ENCODE measurements around the gene RTN4RL2.

Gene RTN4RL2

DNA sequence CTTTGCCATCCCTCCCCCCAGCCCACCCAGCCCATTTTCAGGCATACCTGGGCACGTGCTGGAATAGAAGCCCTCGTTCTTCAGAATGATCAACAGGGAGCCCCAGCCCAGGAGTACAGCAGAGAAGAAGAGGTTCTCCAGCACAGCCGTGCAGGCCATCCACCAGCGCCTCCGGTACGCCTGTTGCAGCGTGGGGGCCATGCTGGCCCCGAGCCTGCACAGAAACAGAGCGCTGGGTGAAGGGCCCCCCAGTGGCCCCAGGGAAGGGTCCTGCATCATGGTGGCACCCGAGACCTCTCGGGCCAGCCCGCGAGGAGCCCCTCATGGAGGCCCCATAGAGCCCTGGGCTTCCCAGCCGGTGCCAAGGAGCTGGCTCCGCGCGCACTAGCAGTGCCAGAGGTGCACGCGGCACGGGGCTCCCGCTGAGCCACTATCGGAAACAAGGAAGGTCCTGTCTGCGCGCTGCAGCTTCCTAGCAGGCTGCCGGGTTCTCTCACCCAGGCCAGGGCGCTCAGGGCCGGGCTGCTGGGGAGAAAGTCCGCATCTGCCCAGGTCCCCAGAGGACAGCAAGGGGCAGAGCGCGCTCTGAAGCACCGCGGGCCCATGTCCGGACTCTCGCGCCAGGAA is 53.7 kb downstream of the RTN4RL2 start:
- Histone ChIP-seq H3K9me2 (replicated peaks; ENCODE audit: control insufficient read depth, low read length) (no peaks in the 10 kb centered on the region), H3K27me3 (ENCODE audit: control insufficient read depth, low read length) (no peaks in the 10 kb centered on the region), H3F3A (ENCODE audit: control insufficient read depth, insufficient read depth) (peaks cover 6% of the 10 kb centered on the region; the same call in 1 of the 2 replicates), H3K27ac (ENCODE audit: low read depth, low read length) (peak overlapping the region; percentile 68), H3K9me3 (ENCODE audit: control insufficient read depth, insufficient read depth, low read length) (no peaks in the 10 kb centered on the region), H4K20me1 (ENCODE audit: control insufficient read depth, insufficient read depth, low read depth, low read length) (no peaks in the 10 kb centered on the region), H3K79me2 (ENCODE audit: control insufficient read depth, low read length) (peaks cover 40% of the 10 kb centered on the region), H3K4me3 (ENCODE audit: low read length) (peak overlapping the region; percentile 79), H3K4me2 (ENCODE audit: low read length) (peak overlapping the region; percentile 73), H3K4me1 (ENCODE audit: control insufficient read depth, low read length) (peaks cover 47% of the 10 kb centered on the region), H3K36me3 (ENCODE audit: control insufficient read depth, low read length) (peaks cover 14% of the 10 kb centered on the region)
- TF ChIP-seq EZH2phosphoT487 (IDR thresholded peaks at IDR 0.05; ENCODE audit: borderline replicate concordance, low read length) (no peak), CTCF (IDR thresholded peaks at IDR 0.05; ENCODE audit: low read depth, low read length, poor library complexity, severe bottlenecking) (no peak)

- peaks cover 6% of the 10 kb centered on the region; the same call in 1 of the 2 replicates for H3F3A ChIP-seq (ENCODE audit: control insufficient read depth, insufficient read depth)
Observed at GRCh38 chr11:57514538-57515331, 54.4 kb downstream of the RTN4RL2 start.

DNA sequence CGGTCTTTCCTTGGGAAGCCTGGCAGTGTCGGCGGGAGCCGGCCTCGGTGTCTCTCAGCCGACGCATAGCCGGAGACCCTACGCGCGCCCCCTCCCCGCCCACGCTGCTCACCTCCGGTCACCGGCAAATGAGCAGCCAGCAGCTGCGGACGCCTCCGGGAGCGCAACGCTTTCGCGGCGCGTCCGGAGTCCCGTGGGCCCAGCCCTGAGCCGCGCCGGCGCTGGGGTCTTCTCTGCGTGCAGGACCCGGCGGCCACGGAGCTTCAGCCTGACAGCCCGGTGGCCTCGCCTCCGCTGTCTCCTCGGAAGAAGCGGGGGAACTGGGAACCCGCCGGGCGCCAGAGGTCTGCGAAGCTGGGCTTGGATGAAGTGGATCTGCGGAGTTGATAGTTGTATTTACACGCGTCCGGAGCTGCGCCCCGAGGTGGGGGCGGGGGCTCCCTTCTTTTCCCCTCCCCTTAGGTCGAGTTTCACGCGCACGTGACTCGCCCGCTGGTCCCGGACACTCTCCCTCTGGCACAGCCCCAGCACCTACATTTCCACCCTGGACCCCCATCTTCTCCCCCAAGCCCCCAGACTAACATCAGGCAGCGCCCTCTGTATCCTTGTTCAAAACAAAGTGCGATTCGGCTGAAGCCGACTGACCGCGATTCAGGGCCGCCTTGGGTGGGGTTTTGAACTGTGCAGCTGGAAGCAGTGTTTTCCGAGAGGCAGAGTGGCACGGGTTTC is 55.2 kb downstream of the RTN4RL2 start, which contains the start of gene SLC43A1:
SLC43A1 (minus strand) TSS at position 371 of the 729 bp plus-strand sequence. CDS start 1,591 bp downstream, outside the sequence.
- no peaks in the 10 kb centered on the region for H3K9me2 ChIP-seq (replicated peaks; ENCODE audit: control insufficient read depth, low read length)
- peak within 1 kb of the TSS; percentile 73 for H3K4me2 ChIP-seq (ENCODE audit: low read length)
- peaks cover 14% of the 10 kb centered on the region for H3K36me3 ChIP-seq (ENCODE audit: control insufficient read depth, low read length)
- H4K20me1 ChIP-seq (ENCODE audit: control insufficient read depth, insufficient read depth, low read depth, low read length), result no peaks in the 10 kb centered on the region
- H3K4me3 ChIP-seq (ENCODE audit: low read length), result peak within 1 kb of the TSS; percentile 79
- peaks cover 6% of the 10 kb centered on the region; the same call in 1 of the 2 replicates for H3F3A ChIP-seq (ENCODE audit: control insufficient read depth, insufficient read depth)
- peak within 1 kb of the TSS; percentile 68 for H3K27ac ChIP-seq (ENCODE audit: low read depth, low read length)
- no peaks in the 10 kb centered on the region for H3K9me3 ChIP-seq (ENCODE audit: control insufficient read depth, insufficient read depth, low read length)
- H3K4me1 ChIP-seq (ENCODE audit: control insufficient read depth, low read length), result peaks cover 42% of the 10 kb centered on the region
- H3K27me3 ChIP-seq (ENCODE audit: control insufficient read depth, low read length), result no peaks in the 10 kb centered on the region
- H3K79me2 ChIP-seq (ENCODE audit: control insufficient read depth, low read length), result peaks cover 40% of the 10 kb centered on the region
- TF ChIP-seq CTCF (IDR thresholded peaks at IDR 0.05; ENCODE audit: low read depth, low read length, poor library complexity, severe bottlenecking), result peak; percentile 37
- TF ChIP-seq EZH2phosphoT487 (IDR thresholded peaks at IDR 0.05; ENCODE audit: borderline replicate concordance, low read length), result no peak

More at GRCh38 chr11:57514538-57515331, 54.4 kb downstream of the RTN4RL2 start:
- TF ChIP-seq EZH2phosphoT487 (IDR thresholded peaks at IDR 0.05; ENCODE audit: borderline replicate concordance, low read length), result no peak
- TF ChIP-seq CTCF (IDR thresholded peaks at IDR 0.05; ENCODE audit: low read depth, low read length, poor library complexity, severe bottlenecking), result no peak
- Histone ChIP-seq H3K4me2 (ENCODE audit: low read length) (peak overlapping the region; percentile 73), H3K9me3 (ENCODE audit: control insufficient read depth, insufficient read depth, low read length) (no peaks in the 10 kb centered on the region), H3K4me1 (ENCODE audit: control insufficient read depth, low read length) (peaks cover 45% of the 10 kb centered on the region), H3K27me3 (ENCODE audit: control insufficient read depth, low read length) (no peaks in the 10 kb centered on the region), H3K36me3 (ENCODE audit: control insufficient read depth, low read length) (peaks cover 14% of the 10 kb centered on the region), H4K20me1 (ENCODE audit: control insufficient read depth, insufficient read depth, low read depth, low read length) (no peaks in the 10 kb centered on the region), H3K4me3 (ENCODE audit: low read length) (peak overlapping the region; percentile 79), H3K27ac (ENCODE audit: low read depth, low read length) (peak overlapping the region; percentile 68), H3K79me2 (ENCODE audit: control insufficient read depth, low read length) (peaks cover 40% of the 10 kb centered on the region), H3K9me2 (replicated peaks; ENCODE audit: control insufficient read depth, low read length) (no peaks in the 10 kb centered on the region)

Data from DOHH2 (cell line).